ENCODE measurements around the gene DGKB. TPM values are rescaled to one million over a fixed set of nuclear protein-coding genes. Genes with fewer than 3 reads are reported as not detected.

The DGKB gene
- polyA plus RNA-seq, 1 donor (not counting 4 experiments of a cell fraction or from before 2014, with no cell fraction given): 0.01 TPM

- Histone ChIP-seq H2AFZ (ENCODE audit: control insufficient read depth, low read length) (no peak overlapping the region), H3K27me3 (ENCODE audit: control insufficient read depth, extremely low read depth, insufficient read depth, low read length) (no peaks in the 10 kb centered on the region), H3K36me3 (ENCODE audit: control insufficient read depth in 2 of 2, extremely low read depth in 1 of 2, insufficient read depth in 2 of 2, low read length in 2 of 2) (no peaks in the 10 kb centered on the region), H3K4me1 (ENCODE audit: control insufficient read depth, extremely low read depth, insufficient read depth, low read length) (no peaks in the 10 kb centered on the region), H3K9me3 (ENCODE audit: control insufficient read depth, low read depth, low read length) (no peaks in the 10 kb centered on the region), H3K4me3 (ENCODE audit: control insufficient read depth in 2 of 3, extremely low read depth in 1 of 3, insufficient read depth in 2 of 3, low read depth in 1 of 3, low read length in 3 of 3) (no peak overlapping the region), H3K4me2 (ENCODE audit: control insufficient read depth, extremely low read depth, insufficient read depth, low read depth, low read length) (no peak overlapping the region), H3K9ac (ENCODE audit: control insufficient read depth, extremely low read depth, insufficient read depth, low read length) (no peak overlapping the region), H3K9me1 (ENCODE audit: control insufficient read depth, extremely low read depth, insufficient read depth, low read length) (no peaks in the 10 kb centered on the region), H3K79me2 (ENCODE audit: control insufficient read depth, insufficient read depth, low read length) (no peaks in the 10 kb centered on the region), H3K27ac (ENCODE audit: control insufficient read depth, insufficient read depth, low read length) (no peak overlapping the region), H4K20me1 (ENCODE audit: control insufficient read depth, extremely low read depth, insufficient read depth, low read length) (no peaks in the 10 kb centered on the region)
- no peak for DNase-seq (ENCODE audit: low read depth, low spot score)
- dilution Hi-C loops (cut with MboI; ENCODE audit: extremely low pct_ligation_motif_present, low sequenced_read_pairs): no loop called here
- TF ChIP-seq, protein P1, sequence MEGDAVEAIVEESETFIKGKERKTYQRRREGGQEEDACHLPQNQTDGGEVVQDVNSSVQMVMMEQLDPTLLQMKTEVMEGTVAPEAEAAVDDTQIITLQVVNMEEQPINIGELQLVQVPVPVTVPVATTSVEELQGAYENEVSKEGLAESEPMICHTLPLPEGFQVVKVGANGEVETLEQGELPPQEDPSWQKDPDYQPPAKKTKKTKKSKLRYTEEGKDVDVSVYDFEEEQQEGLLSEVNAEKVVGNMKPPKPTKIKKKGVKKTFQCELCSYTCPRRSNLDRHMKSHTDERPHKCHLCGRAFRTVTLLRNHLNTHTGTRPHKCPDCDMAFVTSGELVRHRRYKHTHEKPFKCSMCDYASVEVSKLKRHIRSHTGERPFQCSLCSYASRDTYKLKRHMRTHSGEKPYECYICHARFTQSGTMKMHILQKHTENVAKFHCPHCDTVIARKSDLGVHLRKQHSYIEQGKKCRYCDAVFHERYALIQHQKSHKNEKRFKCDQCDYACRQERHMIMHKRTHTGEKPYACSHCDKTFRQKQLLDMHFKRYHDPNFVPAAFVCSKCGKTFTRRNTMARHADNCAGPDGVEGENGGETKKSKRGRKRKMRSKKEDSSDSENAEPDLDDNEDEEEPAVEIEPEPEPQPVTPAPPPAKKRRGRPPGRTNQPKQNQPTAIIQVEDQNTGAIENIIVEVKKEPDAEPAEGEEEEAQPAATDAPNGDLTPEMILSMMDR (optimal IDR thresholded peaks at IDR 0.05 in 1 of 3, IDR thresholded peaks at IDR 0.05 in 1 of 3, conservative IDR thresholded peaks at IDR 0.05 in 1 of 3; ENCODE audit: extremely low read depth in 1 of 3, insufficient read depth in 2 of 3, low read length in 3 of 3): no peak
- no peak for TF ChIP-seq EZH2 (IDR thresholded peaks at IDR 0.05; ENCODE audit: low read length)
- FAIRE-seq: no peak
These were observed 806.4 kb downstream of the DGKB start for GRCh38 chr7:14096159-14096558.

DNA sequence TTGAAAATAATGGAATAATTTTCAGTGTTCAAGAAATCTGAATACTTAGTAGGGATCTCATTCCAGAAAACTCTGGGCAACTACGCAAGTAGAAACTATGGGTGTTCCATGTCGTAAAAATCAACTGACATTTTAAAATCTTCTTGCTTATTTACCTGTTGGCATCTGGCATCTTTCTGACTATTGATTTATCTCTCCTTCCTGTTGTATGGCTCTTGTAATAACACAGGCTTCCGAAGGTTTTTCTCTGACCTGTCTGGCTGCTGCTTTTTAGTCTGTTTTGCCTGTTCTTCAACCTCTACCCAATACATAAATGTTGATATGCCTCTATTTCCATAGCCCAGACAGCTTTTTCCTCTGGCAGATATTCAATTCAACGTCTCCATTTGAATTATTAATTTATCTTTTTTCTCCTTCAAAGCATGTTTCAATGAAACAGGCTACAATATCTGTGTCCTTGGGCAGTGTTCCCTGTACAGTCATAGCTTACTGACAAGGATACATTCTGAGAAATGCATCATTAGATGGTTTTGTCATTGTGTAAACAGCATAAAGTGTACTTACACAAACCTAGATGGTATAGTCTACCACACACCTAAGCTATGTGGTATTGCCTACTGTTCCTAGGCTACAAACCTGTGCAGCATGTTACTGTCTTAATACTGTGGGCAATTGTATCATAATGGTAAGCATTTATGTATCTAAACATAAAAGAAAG, 807.2 kb downstream of the DGKB start:
- no peak overlapping the region for H3K9ac ChIP-seq (ENCODE audit: control insufficient read depth, extremely low read depth, insufficient read depth, low read length)
- H3K9me3 ChIP-seq (ENCODE audit: control insufficient read depth, low read depth, low read length): no peaks in the 10 kb centered on the region
- no peak overlapping the region for H3K4me2 ChIP-seq (ENCODE audit: control insufficient read depth, extremely low read depth, insufficient read depth, low read depth, low read length)
- H3K27ac ChIP-seq (ENCODE audit: control insufficient read depth, insufficient read depth, low read length): no peak overlapping the region
- no peaks in the 10 kb centered on the region for H3K27me3 ChIP-seq (ENCODE audit: control insufficient read depth, extremely low read depth, insufficient read depth, low read length)
- H3K79me2 ChIP-seq (ENCODE audit: control insufficient read depth, insufficient read depth, low read length): no peaks in the 10 kb centered on the region
- H3K9me1 ChIP-seq (ENCODE audit: control insufficient read depth, extremely low read depth, insufficient read depth, low read length): no peaks in the 10 kb centered on the region
- no peak overlapping the region for H2AFZ ChIP-seq (ENCODE audit: control insufficient read depth, low read length)
- DNase-seq (ENCODE audit: low read depth, low spot score): no peak
- no peak for TF ChIP-seq EZH2 (IDR thresholded peaks at IDR 0.05; ENCODE audit: low read length)
- TF ChIP-seq, protein P1 (optimal IDR thresholded peaks at IDR 0.05 in 1 of 3, IDR thresholded peaks at IDR 0.05 in 1 of 3, conservative IDR thresholded peaks at IDR 0.05 in 1 of 3; ENCODE audit: extremely low read depth in 1 of 3, insufficient read depth in 2 of 3, low read length in 3 of 3): no peak
- H3K4me3 ChIP-seq (ENCODE audit: control insufficient read depth in 2 of 3, extremely low read depth in 1 of 3, insufficient read depth in 2 of 3, low read depth in 1 of 3, low read length in 3 of 3): no peak overlapping the region
- dilution Hi-C loops (cut with MboI; ENCODE audit: extremely low pct_ligation_motif_present, low sequenced_read_pairs): no loop called here
- H3K36me3 ChIP-seq (ENCODE audit: control insufficient read depth in 2 of 2, extremely low read depth in 1 of 2, insufficient read depth in 2 of 2, low read length in 2 of 2): no peaks in the 10 kb centered on the region
- H3K4me1 ChIP-seq (ENCODE audit: control insufficient read depth, extremely low read depth, insufficient read depth, low read length): no peaks in the 10 kb centered on the region
- no peak for FAIRE-seq
- H4K20me1 ChIP-seq (ENCODE audit: control insufficient read depth, extremely low read depth, insufficient read depth, low read length): no peaks in the 10 kb centered on the region

Measured in keratinocyte (primary cell).